SK-N-MC (cell line): ENCODE measurements around the gene UTS2B.

Source experiments
- EZH2 ChIP-seq: fragments of 200-600 bp; sonication (generic); IDR thresholded peaks from one replicate; pipeline ENCODE4 v1.6.1; 2017; ENCODE audit warnings: antibody characterized with exemption
- FOXP2 ChIP-seq: optimal IDR thresholded peaks from 2 replicates; pipeline ENCODE3; 2011; ENCODE audit warnings: mild to moderate bottlenecking, moderate library complexity; ENCODE audit not compliant: insufficient read depth; ENCODE audit errors: extremely low read length, control extremely low read depth
- POLR2AphosphoS5 ChIP-seq: IDR thresholded peaks from 2 replicates; pipeline ENCODE4 v1.6.1; 2012; ENCODE audit warnings: mild to moderate bottlenecking, low read depth, low read length, borderline replicate concordance

- TF ChIP-seq EZH2 (no peak), POLR2AphosphoS5 (no peak), FOXP2 (no peak)
These were observed 39.9 kb downstream of the UTS2B start for GRCh38 chr3:191290311-191291025.
